Measurements from ENCODE around the gene MAU2. TPM values are rescaled to one million over a fixed set of nuclear protein-coding genes. Genes with fewer than 3 reads are reported as not detected.

MAU2 gene
- total RNA-seq, 1 experiment from 2014 or later = 38.0 TPM

DNA sequence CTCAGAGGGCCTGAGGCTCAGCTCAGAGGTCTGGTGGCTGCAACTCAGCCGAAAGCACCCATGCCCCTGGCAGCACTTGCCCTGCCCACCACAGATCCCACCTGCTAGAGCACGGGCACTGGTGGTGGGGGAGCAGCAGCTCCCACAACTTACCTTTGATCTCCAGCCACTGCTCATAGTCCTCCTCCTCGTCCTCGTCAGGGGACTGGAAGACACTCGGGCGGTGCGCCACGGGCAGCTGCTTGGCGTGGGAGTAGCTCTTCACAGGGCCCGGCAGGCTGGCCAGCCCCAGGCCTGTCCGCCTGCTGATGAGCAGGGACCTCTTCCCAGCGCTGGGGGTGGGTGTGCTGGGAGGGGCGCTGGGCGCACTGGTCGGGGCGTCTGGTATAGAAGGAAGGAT, 14.9 kb upstream of the MAU2 start:
- Histone ChIP-seq H3K27ac (ENCODE audit: low read length) (no peak overlapping the region), H3K36me3 (ENCODE audit: control insufficient read depth, insufficient read depth, low read length) (no peaks in the 10 kb centered on the region), H3K4me3 (ENCODE audit: low read depth in 2 of 2, low read length in 2 of 2) (no peak overlapping the region), H3K27me3 (ENCODE audit: control insufficient read depth, insufficient read depth, low read length) (no peaks in the 10 kb centered on the region), H3K9me3 (ENCODE audit: control insufficient read depth, insufficient read depth, low read depth, low read length) (no peaks in the 10 kb centered on the region), H3K4me1 (ENCODE audit: control insufficient read depth, insufficient read depth, low read length) (no peaks in the 10 kb centered on the region)
- intact Hi-C loops (cut with micrococcal nuclease; ENCODE audit: unreplicated experiment) (no loop called here), in situ Hi-C loops (cut with HindIII; ENCODE audit: low pct_unique_long_range_greater_than_20kb, low sequenced_read_pairs) (no loop called here)
- no TSS peak for BruUV-seq (replicated peaks)
- ATAC-seq (no peak), DNase-seq (ENCODE audit: low read depth, low spot score) (no peak)
- CTCF ChIA-PET = no interaction called here
- POLR2A ChIA-PET = no interaction called here
- TF ChIP-seq POLR2AphosphoS5 (IDR thresholded peaks at IDR 0.05; ENCODE audit: low read depth, low read length) (no peak), TCF7L2 (IDR thresholded peaks at IDR 0.05; ENCODE audit: low read depth, low read length) (no peak), SIN3A (IDR thresholded peaks at IDR 0.05; ENCODE audit: borderline replicate concordance, insufficient read depth, low read depth, low read length) (no peak)
- TF ChIP-seq, protein P1, sequence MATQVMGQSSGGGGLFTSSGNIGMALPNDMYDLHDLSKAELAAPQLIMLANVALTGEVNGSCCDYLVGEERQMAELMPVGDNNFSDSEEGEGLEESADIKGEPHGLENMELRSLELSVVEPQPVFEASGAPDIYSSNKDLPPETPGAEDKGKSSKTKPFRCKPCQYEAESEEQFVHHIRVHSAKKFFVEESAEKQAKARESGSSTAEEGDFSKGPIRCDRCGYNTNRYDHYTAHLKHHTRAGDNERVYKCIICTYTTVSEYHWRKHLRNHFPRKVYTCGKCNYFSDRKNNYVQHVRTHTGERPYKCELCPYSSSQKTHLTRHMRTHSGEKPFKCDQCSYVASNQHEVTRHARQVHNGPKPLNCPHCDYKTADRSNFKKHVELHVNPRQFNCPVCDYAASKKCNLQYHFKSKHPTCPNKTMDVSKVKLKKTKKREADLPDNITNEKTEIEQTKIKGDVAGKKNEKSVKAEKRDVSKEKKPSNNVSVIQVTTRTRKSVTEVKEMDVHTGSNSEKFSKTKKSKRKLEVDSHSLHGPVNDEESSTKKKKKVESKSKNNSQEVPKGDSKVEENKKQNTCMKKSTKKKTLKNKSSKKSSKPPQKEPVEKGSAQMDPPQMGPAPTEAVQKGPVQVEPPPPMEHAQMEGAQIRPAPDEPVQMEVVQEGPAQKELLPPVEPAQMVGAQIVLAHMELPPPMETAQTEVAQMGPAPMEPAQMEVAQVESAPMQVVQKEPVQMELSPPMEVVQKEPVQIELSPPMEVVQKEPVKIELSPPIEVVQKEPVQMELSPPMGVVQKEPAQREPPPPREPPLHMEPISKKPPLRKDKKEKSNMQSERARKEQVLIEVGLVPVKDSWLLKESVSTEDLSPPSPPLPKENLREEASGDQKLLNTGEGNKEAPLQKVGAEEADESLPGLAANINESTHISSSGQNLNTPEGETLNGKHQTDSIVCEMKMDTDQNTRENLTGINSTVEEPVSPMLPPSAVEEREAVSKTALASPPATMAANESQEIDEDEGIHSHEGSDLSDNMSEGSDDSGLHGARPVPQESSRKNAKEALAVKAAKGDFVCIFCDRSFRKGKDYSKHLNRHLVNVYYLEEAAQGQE (IDR thresholded peaks at IDR 0.05; ENCODE audit: insufficient read depth in 1 of 2, low read depth in 2 of 2, low read length in 1 of 2) = no peak
- TF ChIP-seq, protein P2, sequence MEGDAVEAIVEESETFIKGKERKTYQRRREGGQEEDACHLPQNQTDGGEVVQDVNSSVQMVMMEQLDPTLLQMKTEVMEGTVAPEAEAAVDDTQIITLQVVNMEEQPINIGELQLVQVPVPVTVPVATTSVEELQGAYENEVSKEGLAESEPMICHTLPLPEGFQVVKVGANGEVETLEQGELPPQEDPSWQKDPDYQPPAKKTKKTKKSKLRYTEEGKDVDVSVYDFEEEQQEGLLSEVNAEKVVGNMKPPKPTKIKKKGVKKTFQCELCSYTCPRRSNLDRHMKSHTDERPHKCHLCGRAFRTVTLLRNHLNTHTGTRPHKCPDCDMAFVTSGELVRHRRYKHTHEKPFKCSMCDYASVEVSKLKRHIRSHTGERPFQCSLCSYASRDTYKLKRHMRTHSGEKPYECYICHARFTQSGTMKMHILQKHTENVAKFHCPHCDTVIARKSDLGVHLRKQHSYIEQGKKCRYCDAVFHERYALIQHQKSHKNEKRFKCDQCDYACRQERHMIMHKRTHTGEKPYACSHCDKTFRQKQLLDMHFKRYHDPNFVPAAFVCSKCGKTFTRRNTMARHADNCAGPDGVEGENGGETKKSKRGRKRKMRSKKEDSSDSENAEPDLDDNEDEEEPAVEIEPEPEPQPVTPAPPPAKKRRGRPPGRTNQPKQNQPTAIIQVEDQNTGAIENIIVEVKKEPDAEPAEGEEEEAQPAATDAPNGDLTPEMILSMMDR (IDR thresholded peaks at IDR 0.05) = no peak

DNA sequence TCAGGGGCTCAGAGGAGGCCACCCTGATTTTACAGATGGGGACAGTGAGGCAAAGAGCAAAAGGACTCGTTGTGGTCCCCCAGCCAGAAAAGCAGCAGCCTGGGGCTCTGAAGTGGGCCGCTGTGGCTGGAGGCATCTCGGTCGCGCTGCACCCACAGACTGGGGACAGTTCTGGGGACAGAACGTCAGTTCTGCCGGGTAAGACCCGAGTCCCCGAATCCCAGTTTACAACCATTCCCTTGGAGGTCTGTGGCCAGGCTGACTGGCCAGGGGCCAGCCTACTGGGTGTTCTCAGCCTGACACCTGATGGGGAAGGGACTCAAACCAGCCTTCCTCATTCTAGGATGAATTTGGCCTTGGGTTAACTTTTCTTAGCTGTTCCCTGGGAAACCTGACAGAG, 14.4 kb upstream of the MAU2 start:
- H3K27me3 ChIP-seq (ENCODE audit: control insufficient read depth, insufficient read depth, low read length) = no peaks in the 10 kb centered on the region
- ATAC-seq (no peak), DNase-seq (ENCODE audit: low read depth, low spot score) (no peak)
- H3K27ac ChIP-seq (ENCODE audit: low read length) = no peak overlapping the region
- CTCF ChIA-PET = no interaction called here
- no TSS peak for BruUV-seq (replicated peaks)
- TF ChIP-seq TCF7L2 (IDR thresholded peaks at IDR 0.05; ENCODE audit: low read depth, low read length) (no peak), POLR2AphosphoS5 (IDR thresholded peaks at IDR 0.05; ENCODE audit: low read depth, low read length) (no peak), SIN3A (IDR thresholded peaks at IDR 0.05; ENCODE audit: borderline replicate concordance, insufficient read depth, low read depth, low read length) (no peak)
- TF ChIP-seq, protein P1 (IDR thresholded peaks at IDR 0.05; ENCODE audit: insufficient read depth in 1 of 2, low read depth in 2 of 2, low read length in 1 of 2) = no peak
- TF ChIP-seq, protein P2 (IDR thresholded peaks at IDR 0.05) = no peak
- intact Hi-C loops (cut with micrococcal nuclease; ENCODE audit: unreplicated experiment) (no loop called here), in situ Hi-C loops (cut with HindIII; ENCODE audit: low pct_unique_long_range_greater_than_20kb, low sequenced_read_pairs) (no loop called here)
- no peaks in the 10 kb centered on the region for H3K4me1 ChIP-seq (ENCODE audit: control insufficient read depth, insufficient read depth, low read length)
- no peaks in the 10 kb centered on the region for H3K36me3 ChIP-seq (ENCODE audit: control insufficient read depth, insufficient read depth, low read length)
- POLR2A ChIA-PET = no interaction called here
- H3K4me3 ChIP-seq (ENCODE audit: low read depth in 2 of 2, low read length in 2 of 2) = no peak overlapping the region
- H3K9me3 ChIP-seq (ENCODE audit: control insufficient read depth, insufficient read depth, low read depth, low read length) = no peaks in the 10 kb centered on the region
